Kidney epithelial cell (primary cell): Measurements from ENCODE around the gene DLGAP1. TPM values are rescaled to one million over a fixed set of nuclear protein-coding genes. Genes with fewer than 3 reads are reported as not detected.

Experiments
- DNase-seq: peaks from one replicate; pipeline ENCODE4 v3.0.0-alpha.2; 2010; ENCODE audit warnings: low read depth
- H3K27me3 ChIP-seq: 2 replicates; pipeline ENCODE4 v1.6.0; 2011; ENCODE audit warnings: low read length; ENCODE audit not compliant: control insufficient read depth, insufficient read depth
- H3K36me3 ChIP-seq: 2 replicates; pipeline ENCODE4 v1.5.1; 2011; ENCODE audit warnings: low read length; ENCODE audit not compliant: control insufficient read depth, insufficient read depth
- H3K4me3 ChIP-seq: 2 replicates; pipeline ENCODE4 v1.5.1; 2011; ENCODE audit warnings: low read depth, mild to moderate bottlenecking, control low read depth, low read length
- total RNA-seq: library from RNA; depleted of rRNA; stranded (reverse); fragments of >200 nt; gene quantifications from 2 replicates; pipeline ENCODE4 v1.2.3, GENCODE V29; 2015
- TF ChIP-seq, protein P1 (sequence below): IDR thresholded peaks from 2 replicates; pipeline ENCODE4 v1.5.1; 2011; ENCODE audit warnings: mild to moderate bottlenecking, moderate library complexity, low read length, control low read depth, inconsistent platforms; ENCODE audit not compliant: insufficient read depth, poor library complexity, severe bottlenecking

DLGAP1 gene
- total RNA-seq, 1 donor from 2014 or later, result 2.6 TPM

DNA sequence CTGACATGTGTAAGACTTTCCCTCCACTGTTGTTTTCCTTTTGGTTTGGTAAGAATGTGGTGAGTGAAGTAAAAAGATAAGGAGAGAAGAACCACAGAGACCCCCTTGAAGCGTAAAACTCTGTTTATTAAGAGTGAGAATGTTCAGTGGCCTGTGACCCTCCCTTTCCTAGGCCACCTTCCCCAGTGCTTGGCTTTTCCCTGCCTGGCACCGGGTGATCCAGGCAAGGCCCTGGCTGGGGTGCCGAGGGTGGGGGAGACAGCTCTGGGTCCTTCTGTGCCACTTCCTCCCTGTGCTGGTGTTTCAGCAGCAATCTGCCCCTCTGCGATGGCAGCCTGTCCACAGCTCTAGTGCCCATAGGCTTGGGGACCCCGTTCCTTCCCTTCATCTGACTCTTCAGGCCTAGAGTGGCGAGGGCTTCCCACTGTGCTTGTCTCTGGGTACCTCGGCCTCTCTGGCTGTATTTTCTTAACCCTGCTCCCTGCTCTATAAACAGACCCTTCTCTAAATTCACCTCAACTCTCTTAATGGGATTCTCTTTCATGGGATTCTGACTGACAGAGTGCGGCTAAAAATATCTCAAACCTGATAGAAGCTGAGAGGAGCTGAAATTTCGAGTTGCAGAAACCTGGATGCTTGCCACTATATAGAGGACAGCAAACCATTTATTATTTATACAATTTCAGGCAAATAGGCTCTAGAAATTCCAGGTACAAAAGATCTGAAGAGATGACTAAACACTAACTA is 461.0 kb downstream of the DLGAP1 start:
- TF ChIP-seq, protein P1, sequence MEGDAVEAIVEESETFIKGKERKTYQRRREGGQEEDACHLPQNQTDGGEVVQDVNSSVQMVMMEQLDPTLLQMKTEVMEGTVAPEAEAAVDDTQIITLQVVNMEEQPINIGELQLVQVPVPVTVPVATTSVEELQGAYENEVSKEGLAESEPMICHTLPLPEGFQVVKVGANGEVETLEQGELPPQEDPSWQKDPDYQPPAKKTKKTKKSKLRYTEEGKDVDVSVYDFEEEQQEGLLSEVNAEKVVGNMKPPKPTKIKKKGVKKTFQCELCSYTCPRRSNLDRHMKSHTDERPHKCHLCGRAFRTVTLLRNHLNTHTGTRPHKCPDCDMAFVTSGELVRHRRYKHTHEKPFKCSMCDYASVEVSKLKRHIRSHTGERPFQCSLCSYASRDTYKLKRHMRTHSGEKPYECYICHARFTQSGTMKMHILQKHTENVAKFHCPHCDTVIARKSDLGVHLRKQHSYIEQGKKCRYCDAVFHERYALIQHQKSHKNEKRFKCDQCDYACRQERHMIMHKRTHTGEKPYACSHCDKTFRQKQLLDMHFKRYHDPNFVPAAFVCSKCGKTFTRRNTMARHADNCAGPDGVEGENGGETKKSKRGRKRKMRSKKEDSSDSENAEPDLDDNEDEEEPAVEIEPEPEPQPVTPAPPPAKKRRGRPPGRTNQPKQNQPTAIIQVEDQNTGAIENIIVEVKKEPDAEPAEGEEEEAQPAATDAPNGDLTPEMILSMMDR, result no peak
- Histone ChIP-seq H3K36me3 (no peaks in the 10 kb centered on the region), H3K27me3 (no peaks in the 10 kb centered on the region), H3K4me3 (no peak overlapping the region)
- no peak for DNase-seq

DNA sequence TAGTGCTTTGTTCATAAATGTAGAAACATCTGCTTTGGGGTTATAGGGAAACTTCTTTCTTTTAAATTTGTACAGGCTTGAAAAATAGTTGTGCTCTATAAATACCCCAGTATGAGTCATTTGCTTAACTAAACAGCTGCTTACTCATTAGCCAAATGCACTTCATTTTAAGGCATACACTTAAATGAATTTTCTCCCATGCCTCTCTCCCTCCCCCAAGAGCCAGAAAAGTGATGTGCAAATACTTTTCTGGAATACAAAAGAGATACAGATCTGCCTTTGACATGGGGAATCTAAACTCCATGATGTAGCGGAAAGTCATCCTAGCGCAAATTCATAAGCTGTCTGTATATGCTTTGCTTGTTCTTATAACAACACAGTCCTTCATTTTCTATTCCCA is 469.4 kb downstream of the DLGAP1 start:
- DNase-seq, result no peak
- Histone ChIP-seq H3K36me3 (no peaks in the 10 kb centered on the region), H3K4me3 (no peak overlapping the region), H3K27me3 (no peaks in the 10 kb centered on the region)
- TF ChIP-seq, protein P1, result peak; percentile 10

DNA sequence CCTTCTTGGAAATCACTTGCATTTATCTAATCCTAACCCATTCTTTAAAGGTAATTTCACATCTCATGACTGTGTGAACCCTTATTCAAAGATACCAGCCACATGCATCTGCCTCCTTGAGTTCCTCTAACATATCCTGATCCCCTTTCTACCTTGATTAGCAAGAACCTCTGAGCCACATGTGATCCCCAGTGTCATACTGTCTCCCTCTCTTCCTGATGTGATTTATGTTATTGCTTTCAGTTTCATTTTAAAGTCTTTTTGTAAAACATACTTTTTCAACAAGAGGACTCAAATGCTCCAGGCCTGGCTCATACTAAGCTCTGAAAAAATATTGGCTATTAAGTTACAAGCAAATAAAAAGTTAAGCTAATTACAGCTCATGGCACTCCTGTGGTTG is 470.1 kb downstream of the DLGAP1 start:
- H3K36me3 ChIP-seq, result no peaks in the 10 kb centered on the region
- H3K4me3 ChIP-seq, result no peak overlapping the region
- DNase-seq, result no peak
- TF ChIP-seq, protein P1, result no peak
- no peaks in the 10 kb centered on the region for H3K27me3 ChIP-seq

DNA sequence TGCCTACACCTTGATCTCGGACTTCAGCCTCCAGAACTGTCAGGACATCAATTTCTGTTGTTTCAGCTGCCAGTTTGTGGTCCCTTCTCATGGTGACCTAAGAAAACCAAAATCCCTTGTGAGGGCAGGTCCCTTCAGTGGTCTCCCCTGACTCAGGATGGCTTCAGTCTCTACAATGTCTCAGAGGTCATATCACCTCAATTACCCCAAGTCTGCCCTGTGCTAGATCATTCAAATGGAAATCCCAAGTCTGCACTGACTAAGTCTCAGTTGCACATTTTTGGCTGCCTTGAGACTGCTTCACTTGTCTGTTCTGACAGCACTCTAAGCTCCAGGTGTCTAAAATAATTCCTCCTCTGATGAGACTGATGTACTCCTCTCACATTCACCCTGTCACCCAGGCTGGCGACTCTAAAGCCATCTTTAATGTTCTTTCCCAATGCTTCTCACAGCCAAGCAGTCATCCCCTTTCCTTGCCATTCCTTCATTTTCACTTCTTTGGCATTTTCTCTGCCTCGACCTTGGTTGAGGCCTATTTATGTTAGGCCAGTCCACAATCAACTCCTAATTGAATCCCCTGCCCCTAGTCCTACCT is 470.8 kb downstream of the DLGAP1 start:
- no peaks in the 10 kb centered on the region for H3K36me3 ChIP-seq
- H3K4me3 ChIP-seq, result no peak overlapping the region
- TF ChIP-seq, protein P1, result no peak
- DNase-seq, result no peak
- H3K27me3 ChIP-seq, result no peaks in the 10 kb centered on the region

DNA sequence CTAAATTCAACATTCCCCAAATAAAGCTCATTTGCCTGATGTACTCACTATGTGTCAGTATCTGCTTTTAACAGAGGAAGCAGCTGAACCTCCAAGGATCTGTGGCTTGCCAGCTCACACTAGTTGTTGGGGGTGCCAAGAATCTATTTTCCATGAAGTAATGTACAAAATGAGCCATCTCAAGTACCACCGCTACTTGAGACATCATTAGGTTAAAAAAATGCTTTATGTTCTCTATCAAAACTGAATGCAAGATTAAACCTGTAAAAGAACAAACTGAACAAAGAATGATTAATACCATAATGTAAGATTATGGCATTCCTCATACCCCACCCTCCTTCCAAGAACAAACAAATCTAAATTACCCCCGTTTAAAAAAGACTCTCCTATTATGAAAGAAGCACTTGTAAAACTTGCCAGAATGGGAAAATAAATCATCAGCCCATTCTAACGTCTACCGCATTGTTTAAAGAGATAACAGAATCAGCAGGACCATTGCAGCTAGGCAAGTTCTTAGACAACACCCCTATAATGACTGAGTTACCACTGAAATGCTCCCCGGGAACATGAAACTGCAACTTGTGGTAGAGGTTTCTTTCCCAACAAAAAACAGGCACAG is 471.6 kb downstream of the DLGAP1 start:
- Histone ChIP-seq H3K4me3 (no peak overlapping the region), H3K27me3 (no peaks in the 10 kb centered on the region), H3K36me3 (no peaks in the 10 kb centered on the region)
- no peak for DNase-seq
- TF ChIP-seq, protein P1, result no peak
